Lung (tissue), 12 donors: ENCODE data around the gene LANCL3. TPM values are rescaled to one million over a fixed set of nuclear protein-coding genes. Genes with fewer than 3 reads are reported as not detected.

Source experiments
- ATAC-seq: fragments of 200-7000 bp; cut with Tn5 transposase; one replicate; pipeline ENCODE4 v1.9.1; 2020; ENCODE audit warnings: moderate number of reproducible peaks; ENCODE audit not compliant: insufficient read depth, low FRiP score
- DNase-seq, 3 donors: peaks; one replicate each; pipeline ENCODE4 v3.0.0-alpha.2; 2013 to 2017
- H3K27ac ChIP-seq, 2 donors: one replicate each; pipeline ENCODE4 v1.5.1; 2013; ENCODE audit warnings: mild to moderate bottlenecking in 2 of 2, moderate library complexity in 2 of 2, control low read depth in 1 of 2, inconsistent platforms in 1 of 2, low read depth in 1 of 2, low read length in 1 of 2
- H3K27me3 ChIP-seq, 3 donors: one replicate each; pipeline ENCODE4 v1.5.1; 2013; ENCODE audit warnings: low read length in 2 of 3; ENCODE audit not compliant: control insufficient read depth in 3 of 3, insufficient read depth in 3 of 3
- H3K36me3 ChIP-seq, 4 donors: one replicate each; pipeline ENCODE4 v1.5.1; 2013; ENCODE audit warnings: low read length in 4 of 4, mild to moderate bottlenecking in 1 of 4, moderate library complexity in 1 of 4; ENCODE audit not compliant: control insufficient read depth in 4 of 4, insufficient read depth in 4 of 4
- H3K4me1 ChIP-seq, 5 donors: one replicate each; pipeline ENCODE4 v1.5.1; 2013; ENCODE audit warnings: low read length in 5 of 5, mild to moderate bottlenecking in 2 of 5, moderate library complexity in 1 of 5; ENCODE audit not compliant: control insufficient read depth in 5 of 5, insufficient read depth in 5 of 5
- H3K4me3 ChIP-seq: one replicate; pipeline ENCODE4 v1.5.1; 2013; ENCODE audit warnings: mild to moderate bottlenecking, control low read depth, moderate library complexity
- H3K9ac ChIP-seq, 2 donors: one replicate each; pipeline ENCODE4 v1.5.1; 2013; ENCODE audit warnings: low read length in 2 of 2, control low read depth in 1 of 2; ENCODE audit not compliant: insufficient read depth in 1 of 2
- H3K9me3 ChIP-seq, 4 donors: one replicate each; pipeline ENCODE4 v1.5.1; 2013; ENCODE audit warnings: low read length in 3 of 4, mild to moderate bottlenecking in 1 of 4, moderate library complexity in 1 of 4; ENCODE audit not compliant: control insufficient read depth in 4 of 4, insufficient read depth in 3 of 4
- WGBS, 2 donors: extraction: QIAGEN DNeasy Blood & Tissue Kit; methylation state at CpG; one replicate each; pipeline ENCODE4 v1.1.7; 2013; 5-methylcytosine and 5-hydroxymethylcytosine counted together
- polyA plus RNA-seq, 2 donors: library from polyadenylated mRNA; stranded (reverse); fragments of 200-250 nt; gene quantifications; one replicate each; pipeline ENCODE4 v1.2.1, GENCODE V29; 2013
- total RNA-seq, 2 donors: library from RNA; depleted of rRNA in 1 of 2; stranded (reverse); fragments of >200 nt in 1 of 2; gene quantifications; one replicate each; pipeline ENCODE4 v1.2.1, GENCODE V29; 2014 to 2021
- TF ChIP-seq, protein P1 (sequence below): IDR thresholded peaks from 2 replicates; pipeline ENCODE4 v1.5.1; 2012; ENCODE audit warnings: mild to moderate bottlenecking; ENCODE audit errors: control extremely low read depth, extremely low read depth
- donor health status: control.
- donor health status: control.
- donor health status: Bipolar disorder and iron deficiency.
- donor health status: healthy.
- donor health status: DM: yes; HTN: yes; CAD: no.

LANCL3 gene
- total and polyA plus RNA-seq, 4 donors: 0.43 to 10.7 (median 1.4) TPM

DNA sequence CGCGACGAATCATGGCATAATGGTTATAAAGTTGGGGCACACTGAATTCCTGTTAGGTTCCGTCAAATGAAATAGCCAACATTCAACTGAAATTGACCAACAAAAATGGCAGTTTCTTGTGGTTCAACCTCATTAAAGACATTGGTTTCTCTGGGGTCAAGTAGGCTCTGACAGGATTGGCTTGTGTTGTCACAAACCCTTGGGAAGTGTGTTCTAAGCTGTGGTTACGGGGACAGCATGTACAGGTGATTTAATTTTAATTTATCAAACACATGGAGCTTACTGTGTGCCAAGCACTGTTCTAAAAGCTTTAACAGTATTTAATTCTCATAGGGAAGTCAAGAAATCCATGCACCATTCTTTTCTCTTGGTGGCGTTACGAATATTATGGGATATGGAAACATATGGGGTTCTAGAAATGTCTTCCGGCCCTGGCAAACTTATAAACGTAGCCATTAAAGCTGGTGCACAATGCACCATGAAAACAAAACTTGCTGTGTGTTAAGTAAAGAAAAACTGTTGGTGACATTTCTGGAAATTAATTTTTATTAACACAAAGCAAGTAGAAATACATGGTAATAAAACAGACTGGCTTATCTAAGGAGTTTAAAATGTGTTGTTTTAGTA lies 115.0 kb downstream of the LANCL3 start:
- Histone ChIP-seq H3K36me3 (no peaks in the 10 kb centered on the region), H3K27me3 (peaks cover 7 to 20% (median 8%) of the 10 kb centered on the region in 3 donors), H3K9ac (no peak overlapping the region), H3K4me1 (peaks cover 0 to 12% (median 0%) of the 10 kb centered on the region in 5 donors), H3K27ac (peak overlapping the region; percentile 35 to 75), H3K4me3 (no peak overlapping the region), H3K9me3 (no peaks in the 10 kb centered on the region)
- TF ChIP-seq, protein P1, sequence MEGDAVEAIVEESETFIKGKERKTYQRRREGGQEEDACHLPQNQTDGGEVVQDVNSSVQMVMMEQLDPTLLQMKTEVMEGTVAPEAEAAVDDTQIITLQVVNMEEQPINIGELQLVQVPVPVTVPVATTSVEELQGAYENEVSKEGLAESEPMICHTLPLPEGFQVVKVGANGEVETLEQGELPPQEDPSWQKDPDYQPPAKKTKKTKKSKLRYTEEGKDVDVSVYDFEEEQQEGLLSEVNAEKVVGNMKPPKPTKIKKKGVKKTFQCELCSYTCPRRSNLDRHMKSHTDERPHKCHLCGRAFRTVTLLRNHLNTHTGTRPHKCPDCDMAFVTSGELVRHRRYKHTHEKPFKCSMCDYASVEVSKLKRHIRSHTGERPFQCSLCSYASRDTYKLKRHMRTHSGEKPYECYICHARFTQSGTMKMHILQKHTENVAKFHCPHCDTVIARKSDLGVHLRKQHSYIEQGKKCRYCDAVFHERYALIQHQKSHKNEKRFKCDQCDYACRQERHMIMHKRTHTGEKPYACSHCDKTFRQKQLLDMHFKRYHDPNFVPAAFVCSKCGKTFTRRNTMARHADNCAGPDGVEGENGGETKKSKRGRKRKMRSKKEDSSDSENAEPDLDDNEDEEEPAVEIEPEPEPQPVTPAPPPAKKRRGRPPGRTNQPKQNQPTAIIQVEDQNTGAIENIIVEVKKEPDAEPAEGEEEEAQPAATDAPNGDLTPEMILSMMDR: no peak
- 72 to 79% methylated on average over 9 of the region's 9 CpGs for WGBS, 2 donors
- ATAC-seq (no peak), DNase-seq (no peak)

DNA sequence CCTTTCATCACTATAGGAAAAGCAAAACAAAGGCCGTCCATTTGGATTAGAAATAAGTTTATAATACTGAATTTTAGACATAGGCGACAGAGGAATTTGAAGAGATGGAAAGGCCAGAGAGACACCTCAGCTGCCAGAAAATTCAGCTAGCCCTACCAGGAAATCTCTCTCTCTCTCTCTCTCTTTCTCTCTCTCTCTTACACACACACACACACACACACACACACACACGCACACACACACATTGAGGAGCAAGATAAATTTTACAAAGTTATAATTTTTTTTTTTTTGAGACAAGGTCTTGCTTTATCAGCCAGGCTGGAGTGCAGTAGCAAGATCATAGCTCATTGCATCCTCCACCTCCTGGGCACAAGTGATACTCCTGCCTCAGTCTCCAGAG lies 115.5 kb downstream of the LANCL3 start:
- no peak overlapping the region for H3K27ac ChIP-seq

DNA sequence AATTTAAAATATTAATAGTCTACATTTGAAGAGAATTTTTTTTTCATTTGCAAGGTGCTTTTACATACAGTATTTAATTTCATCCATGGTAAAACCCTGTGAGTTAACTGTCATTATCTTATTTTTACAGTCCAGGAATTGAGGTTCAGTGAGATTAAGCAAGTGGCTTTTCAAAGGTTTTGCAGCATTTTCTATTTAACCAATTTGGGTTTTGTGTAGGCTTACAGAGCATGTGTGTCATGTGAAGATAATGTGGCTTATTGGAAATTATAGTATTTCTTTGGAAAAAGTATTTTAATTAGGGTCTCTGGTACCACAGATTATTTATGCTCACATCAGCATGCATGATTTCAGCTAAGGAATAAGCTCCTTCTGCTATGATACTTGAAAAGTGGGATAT lies 118.7 kb downstream of the LANCL3 start:
- no peak overlapping the region for H3K4me3 ChIP-seq
- peaks cover 0 to 6% (median 0%) of the 10 kb centered on the region in 5 donors for H3K4me1 ChIP-seq
- H3K9ac ChIP-seq: no peak overlapping the region
- DNase-seq: no peak
- no peak for ATAC-seq
- H3K36me3 ChIP-seq: no peaks in the 10 kb centered on the region
- TF ChIP-seq, protein P1: no peak
- H3K27me3 ChIP-seq: peaks cover 10 to 23% (median 11%) of the 10 kb centered on the region in 3 donors
- no peak overlapping the region for H3K27ac ChIP-seq
- peaks cover 0 to 4% (median 0%) of the 10 kb centered on the region in 4 donors for H3K9me3 ChIP-seq

More for the DNA sequence above, 115.5 kb downstream of the LANCL3 start:
- Histone ChIP-seq H3K4me1 (peaks cover 0 to 12% (median 0%) of the 10 kb centered on the region in 5 donors), H3K4me3 (no peak overlapping the region), H3K9me3 (no peaks in the 10 kb centered on the region), H3K27me3 (peaks cover 7 to 20% (median 8%) of the 10 kb centered on the region in 3 donors), H3K9ac (no peak overlapping the region), H3K36me3 (no peaks in the 10 kb centered on the region)
- no peak for ATAC-seq
- WGBS, 2 donors: 79 to 93% methylated on average over 3 of the region's 3 CpGs
- TF ChIP-seq, protein P1: no peak
- no peak for DNase-seq
